ENCODE data around the gene TECR. TPM values are rescaled to one million over a fixed set of nuclear protein-coding genes. Genes with fewer than 3 reads are reported as not detected.
"Not testable (repeated sequence)": the region's sequence is repeated elsewhere in the genome, so short reads cannot be mapped to it uniquely, and the experiment has no call there.

TECR gene
- total and polyA plus RNA-seq, 2 of the 13 experiments (the other 11 are each of a cell fraction or from before 2014, with no cell fraction given), result 54.9 to 121 TPM

GRCh38 chr19:14540741-14541525 is 11.5 kb downstream of the TECR start (continued):
- no peak for TF ChIP-seq ZNF142 (CRISPR knock-in tag; IDR thresholded peaks at IDR 0.05)

- H3K9me3 ChIP-seq (ENCODE audit: low read length); H3K4me3 ChIP-seq (replicated peaks in 1 of 3; ENCODE audit: insufficient read depth in 1 of 3, low read depth in 2 of 3, low read length in 3 of 3); CTCF ChIA-PET (ENCODE audit: low intra/inter-chr PET ratio, low total read pairs); BruUV-seq (replicated peaks); intact Hi-C loops (cut with micrococcal nuclease; ENCODE audit: unreplicated experiment); FAIRE-seq; POLR2A ChIA-PET; H3K9ac ChIP-seq (ENCODE audit: insufficient read depth, low read depth, low read length); H3K4me2 ChIP-seq (ENCODE audit: low read depth, low read length); in situ Hi-C loops (cut with HindIII; ENCODE audit: extremely low pct_ligation_motif_present, low pct_unique_long_range_greater_than_20kb); ATAC-seq; DNase-seq (ENCODE audit: low spot score); H3K27ac ChIP-seq (ENCODE audit: extremely low read length, insufficient read depth, low read length); H3K27me3 ChIP-seq (ENCODE audit: control insufficient read depth in 1 of 2, insufficient read depth in 2 of 2, low read length in 2 of 2); H4K20me1 ChIP-seq (ENCODE audit: insufficient read depth, low read length); H2AFZ ChIP-seq (ENCODE audit: low read length); H3K4me1 ChIP-seq (ENCODE audit: insufficient read depth, low read length): not testable (repeated sequence)
- Histone ChIP-seq H3K36me3 (replicated peaks in 1 of 2; ENCODE audit: control insufficient read depth in 1 of 2, insufficient read depth in 2 of 2, low read length in 2 of 2) (peaks cover 6 to 16% of the 10 kb centered on the region in 2 experiments; a peak in 3 of 5 replicates), H3K79me2 (ENCODE audit: insufficient read depth, low read length) (peaks cover 39% of the 10 kb centered on the region)
- 91% methylated on average over 5 of the region's 5 CpGs for WGBS (ENCODE audit: low lambda C conversion rate)
- TF ChIP-seq ZNF121 (CRISPR knock-in tag; IDR thresholded peaks at IDR 0.05), result peak; percentile 79
These were observed 12.6 kb downstream of the TECR start for GRCh38 chr19:14541979-14542378.
